Heart right ventricle (tissue), 16 donors: ENCODE results near the gene OSBPL9. TPM values are rescaled to one million over a fixed set of nuclear protein-coding genes. Genes with fewer than 3 reads are reported as not detected.

ENCODE experiments used
- ATAC-seq, 8 donors: fragments of 200-7000 bp; cut with Tn5 transposase; one replicate each; pipeline ENCODE4 v1.9.1; 2020; ENCODE audit warnings: mild to moderate bottlenecking in 8 of 8, moderate library complexity in 8 of 8, moderate number of reproducible peaks in 1 of 8
- DNase-seq, 2 donors: peaks; one replicate each; pipeline ENCODE4 v3.0.0-alpha.2; 2020
- H3K27ac ChIP-seq, 10 donors: fragments of 200-600 bp; sonication (generic) in 2 of 10; one replicate each; pipeline versions ENCODE4 v1.5.0 to v1.8.0; 2020 to 2022; ENCODE audit warnings: mild to moderate bottlenecking in 3 of 10
- H3K27me3 ChIP-seq, 7 donors: fragments of 200-600 bp; one replicate each; pipeline ENCODE4 v1.8.0; 2021 to 2022; ENCODE audit warnings: mild to moderate bottlenecking in 2 of 7
- H3K36me3 ChIP-seq, 9 donors: fragments of 200-600 bp; sonication (generic) in 1 of 9; one replicate each; pipeline versions ENCODE4 v1.5.0 to v1.8.0; 2020 to 2022; ENCODE audit warnings: mild to moderate bottlenecking in 2 of 9
- H3K4me1 ChIP-seq, 9 donors: fragments of 200-600 bp; sonication (generic) in 1 of 9; one replicate each; pipeline versions ENCODE4 v1.5.0 to v1.8.0; 2020 to 2022; ENCODE audit warnings: mild to moderate bottlenecking in 4 of 9
- H3K4me3 ChIP-seq, 10 donors: fragments of 200-600 bp; sonication (generic) in 2 of 10; one replicate each; pipeline versions ENCODE4 v1.5.0 to v1.8.0; 2020 to 2022; ENCODE audit warnings: mild to moderate bottlenecking in 7 of 10, moderate library complexity in 2 of 10
- H3K9me3 ChIP-seq, 11 donors: fragments of 200-600 bp in 10 of 11; sonication (generic) in 2 of 11; one replicate each; pipeline versions ENCODE4 v1.5.0 to v1.8.0; 2013 to 2022; ENCODE audit warnings: mild to moderate bottlenecking in 2 of 11, control low read depth in 1 of 11, moderate library complexity in 1 of 11
- CTCF ChIP-seq, 9 donors: fragments of 200-600 bp; sonication (generic) in 2 of 9; IDR thresholded peaks; one replicate each; pipeline versions ENCODE4 v1.5.0 to v1.8.0; 2021 to 2022; ENCODE audit warnings: antibody characterized with exemption in 9 of 9, mild to moderate bottlenecking in 5 of 9, moderate library complexity in 1 of 9
- WGBS, 2 donors: extraction: QIAGEN DNeasy Blood & Tissue Kit; methylation state at CpG; one replicate each; pipeline ENCODE4 v1.1.7; 2013; ENCODE audit warnings: inconsistent platforms in 1 of 2; 5-methylcytosine and 5-hydroxymethylcytosine counted together
- intact Hi-C, 10 donors: fragments of 100-400 bp; cut with DNase I; formaldehyde crosslinking; loops; one replicate each; pipeline versions ENCODE4 v1.11.1 to v1.14.2; 2022
- polyA plus RNA-seq, 2 donors: library from polyadenylated mRNA; stranded (reverse); fragments of 200-250 nt; gene quantifications; one replicate each; pipeline ENCODE4 v1.2.3, GENCODE V29; 2013
- total RNA-seq, 10 donors: library from RNA; stranded (reverse); fragmentation: NEBNext Ultra II Directional in 3 of 10; extraction: Animal tissue kit (Norgen Biotek cat#: 25700) in 3 of 10; gene quantifications; one replicate each; pipeline versions ENCODE4 v1.2.1 to v1.2.4, GENCODE V29; 2021 to 2023
- donor health status: Arrhythmogenic right ventricular cardiomyopathy.
- donor health status: ischemic (EF 13 %, LVEDD 7.1; RV severe dilation, severe dysfunction).
- donor health status: healthy with polysubstance abuse.
- donor health status: DM: no; HTN: yes; CAD: no.
- donor health status: DM: no; HTN: no; CAD: no.
- donor health status: ischemic (EF 25% LVEDD 6.9; RV normal size, moderate dysfunction).
- donor health status: ischemic (EF 25% LVEDD 5.7; RV mildly dilated, moderate dysfunction).
- donor health status: healthy.
- donor health status: DM: yes; HTN: yes; CAD: no.
- donor health status: Ischemic cardiomyopathy.
- donor health status: ischemic (EF 35%, LVEDD 5.7; RV mildly dilated, moderate dysfunction).
- donor health status: nonischemic (EF 11% LVEDD 7.7; RV severe dilation, severe dysfunction).
- donor health status: DM: yes; HTN: yes; CAD: no.
- donor health status: PGD.
- donor health status: ischemic (EF 29% LVEDD 5.4; RV normal size, mild dysfunction).
- donor health status: nonischemic (EF 23%, LVEDD 6.1; RV moderate dilation, normal function).

The OSBPL9 gene
- total and polyA plus RNA-seq, 12 donors, result 32.5 to 82.9 (median 55.6) TPM

GRCh38 chr1:51671527-51672325, 54.8 kb downstream of the OSBPL9 start:
- Histone ChIP-seq H3K9me3 (no peaks in the 10 kb centered on the region), H3K36me3 (peaks cover 0 to 9% (median 0%) of the 10 kb centered on the region in 9 donors), H3K4me1 (peaks cover 16 to 57% (median 43%) of the 10 kb centered on the region in 9 donors), H3K4me3 (no peak overlapping the region), H3K27ac (peak overlapping the region in 1 of 10 donors; percentile 7), H3K27me3 (no peaks in the 10 kb centered on the region)
- intact Hi-C loops, result no loop called here
- DNase-seq (no peak), ATAC-seq (peak in 3 of 8 donors; percentile 7 to 41 (median 32))
- 85 to 88% methylated on average over 4 of the region's 4 CpGs for whole genome bisulfite sequencing, 2 donors
- no peak for TF ChIP-seq CTCF (IDR thresholded peaks at IDR 0.05)

- H3K27me3 ChIP-seq, result no peaks in the 10 kb centered on the region
- intact Hi-C loops, result no loop called here
- DNase-seq, result no peak
- H3K9me3 ChIP-seq, result no peaks in the 10 kb centered on the region
- 94 to 96% methylated on average over 1 of the region's 1 CpG for WGBS, 2 donors
- no peak for TF ChIP-seq CTCF (IDR thresholded peaks at IDR 0.05)
- H3K27ac ChIP-seq, result no peak overlapping the region
- ATAC-seq, result no peak
- H3K36me3 ChIP-seq, result peaks cover 0 to 9% (median 0%) of the 10 kb centered on the region in 9 donors
- peaks cover 9 to 41% (median 28%) of the 10 kb centered on the region in 9 donors for H3K4me1 ChIP-seq
- no peak overlapping the region for H3K4me3 ChIP-seq
Measured at GRCh38 chr1:51673279-51673678, 56.4 kb downstream of the OSBPL9 start.

GRCh38 chr1:51675177-51675780, 58.4 kb downstream of the OSBPL9 start:
- no peak for ATAC-seq
- no peak overlapping the region for H3K27ac ChIP-seq

GRCh38 chr1:51679435-51679834, 62.5 kb downstream of the OSBPL9 start:
- Histone ChIP-seq H3K27me3 (no peaks in the 10 kb centered on the region), H3K4me1 (peaks cover 0 to 12% (median 5%) of the 10 kb centered on the region in 9 donors), H3K4me3 (no peak overlapping the region), H3K9me3 (no peaks in the 10 kb centered on the region), H3K27ac (no peak overlapping the region), H3K36me3 (peaks cover 0 to 5% (median 0%) of the 10 kb centered on the region in 9 donors)
- intact Hi-C loops, result no loop called here
- ATAC-seq (no peak), DNase-seq (no peak)
- TF ChIP-seq CTCF (IDR thresholded peaks at IDR 0.05), result no peak

More at GRCh38 chr1:51675177-51675780, 58.4 kb downstream of the OSBPL9 start:
- Histone ChIP-seq H3K4me3 (no peak overlapping the region), H3K4me1 (peaks cover 0 to 30% (median 17%) of the 10 kb centered on the region in 9 donors), H3K9me3 (no peaks in the 10 kb centered on the region), H3K36me3 (peaks cover 0 to 5% (median 0%) of the 10 kb centered on the region in 9 donors), H3K27me3 (no peaks in the 10 kb centered on the region)
- no peak for DNase-seq
- 96 to 98% methylated on average over 2 of the region's 2 CpGs for WGBS, 2 donors
- no peak for TF ChIP-seq CTCF (IDR thresholded peaks at IDR 0.05)
- intact Hi-C loops, result no loop called here
